ENCODE measurements around the gene RFXAP.

RFXAP gene

DNA sequence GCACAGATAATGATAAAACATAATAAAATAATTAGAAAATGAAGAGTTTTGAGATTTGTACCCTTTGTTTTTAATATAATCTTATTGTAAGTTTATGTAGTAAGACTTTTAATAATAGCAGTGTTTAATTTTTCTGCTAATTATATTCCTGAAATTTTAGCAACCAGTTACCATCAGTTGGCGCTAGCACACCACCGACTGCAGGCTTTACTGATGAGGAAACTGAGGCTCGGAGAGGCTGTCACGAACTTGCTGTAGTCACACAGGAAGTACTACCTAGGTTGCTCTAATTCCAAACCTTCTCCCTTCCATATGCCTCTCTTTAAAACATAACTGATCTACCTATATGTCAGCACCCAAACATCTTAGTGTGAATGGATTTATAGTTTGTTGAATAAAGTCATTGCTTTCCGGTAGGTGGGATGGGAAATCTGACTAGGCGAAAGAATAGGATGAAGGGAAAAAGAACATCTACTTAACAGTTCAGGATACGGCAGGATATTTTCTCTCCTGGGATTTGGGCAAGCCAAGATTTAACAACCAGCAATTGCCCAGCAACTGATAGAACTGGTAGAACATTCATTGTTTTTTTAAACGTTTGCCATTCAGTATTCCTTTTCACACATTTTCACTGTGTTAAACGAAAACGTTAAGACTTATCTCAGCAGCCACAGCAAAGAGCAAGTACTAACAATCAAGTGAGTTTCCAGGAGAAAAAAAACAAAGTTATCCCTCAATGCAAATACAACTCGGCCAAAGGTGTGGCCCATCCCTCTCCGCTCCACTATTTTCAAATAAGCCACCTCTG lies 822 bp upstream of the RFXAP start:
- DNase-seq = no peak

- peak; percentile 34 for DNase-seq
Measured at GRCh38 chr13:36819739-36820090, 693 bp downstream of the RFXAP start.

DNA sequence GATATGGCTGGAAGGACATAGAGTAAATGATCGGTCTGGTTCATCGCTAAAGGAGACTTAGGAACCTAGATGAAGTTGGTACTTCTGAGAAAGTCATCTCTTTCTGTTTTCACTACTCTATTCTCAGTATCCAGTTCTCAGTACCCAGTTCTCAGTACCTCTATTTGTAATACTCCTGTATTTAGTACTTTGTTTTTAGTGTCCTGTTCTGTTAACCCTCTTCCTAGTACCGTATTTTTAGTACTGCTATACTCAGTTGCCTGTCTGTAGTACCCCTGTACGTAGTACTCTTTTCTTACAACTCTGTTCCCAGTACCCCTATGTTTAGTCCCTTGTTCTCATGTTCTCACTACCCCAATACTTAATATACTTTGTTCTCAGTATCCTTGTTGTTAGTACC lies 1.2 kb downstream of the RFXAP start:
- DNase-seq = no peak

GRCh38 chr13:36822785-36823184 lies 3.8 kb downstream of the RFXAP start:
- no peak for DNase-seq

DNA sequence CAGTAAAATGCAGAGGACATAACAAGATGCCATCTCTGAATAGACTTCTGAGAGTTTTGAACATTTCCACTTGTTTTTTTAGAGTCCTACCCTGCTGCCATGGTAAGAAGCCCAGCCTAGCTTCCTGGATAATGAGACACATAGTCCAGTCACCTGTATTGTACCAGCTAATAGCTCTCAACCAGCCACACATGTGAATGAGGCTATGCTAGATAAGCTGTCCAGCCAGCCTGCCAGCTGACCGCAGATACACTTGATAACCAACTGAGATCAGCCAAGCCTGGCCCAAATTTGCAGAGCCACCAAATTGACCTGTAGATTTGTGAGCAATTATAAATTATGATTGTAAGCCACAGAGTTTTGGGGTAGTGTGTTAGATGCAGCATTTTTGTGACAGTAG lies 10.7 kb downstream of the RFXAP start:
- no peak for DNase-seq

- no peak for DNase-seq
Measured at GRCh38 chr13:36831291-36831690, 12.3 kb downstream of the RFXAP start.

DNA sequence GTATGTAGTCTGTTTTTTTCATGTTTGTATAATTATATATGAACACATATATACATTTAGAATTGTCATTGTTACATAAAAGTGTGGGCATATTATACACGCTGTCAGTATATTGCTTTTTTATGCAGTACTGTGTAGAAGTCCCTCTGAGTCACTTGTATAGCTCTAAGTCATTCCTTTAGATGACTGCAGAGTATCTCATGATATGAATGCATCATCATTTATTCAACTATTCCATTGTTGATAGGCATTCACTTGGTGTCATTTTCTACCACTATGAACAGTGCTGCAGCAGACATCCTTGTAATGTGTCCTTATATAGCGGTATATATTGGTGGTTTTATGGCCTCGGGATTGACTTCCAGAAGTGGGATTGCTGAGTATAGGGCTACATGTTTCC lies 15.3 kb downstream of the RFXAP start:
- DNase-seq = no peak

GRCh38 chr13:36837354-36838092 lies 18.5 kb downstream of the RFXAP start:
- DNase-seq = no peak

- DNase-seq = no peak
Measured at GRCh38 chr13:36839281-36839680, 20.3 kb downstream of the RFXAP start.

GRCh38 chr13:36839981-36840380 lies 21.0 kb downstream of the RFXAP start:
- no peak for DNase-seq

GRCh38 chr13:36840718-36841250 lies 21.8 kb downstream of the RFXAP start:
- no peak for DNase-seq

GRCh38 chr13:36841391-36841790 lies 22.4 kb downstream of the RFXAP start:
- no peak for DNase-seq

GRCh38 chr13:36847606-36848005 lies 28.6 kb downstream of the RFXAP start:
- no peak for DNase-seq

- no peak for DNase-seq
Measured at GRCh38 chr13:36848199-36848982, 29.4 kb downstream of the RFXAP start.

DNA sequence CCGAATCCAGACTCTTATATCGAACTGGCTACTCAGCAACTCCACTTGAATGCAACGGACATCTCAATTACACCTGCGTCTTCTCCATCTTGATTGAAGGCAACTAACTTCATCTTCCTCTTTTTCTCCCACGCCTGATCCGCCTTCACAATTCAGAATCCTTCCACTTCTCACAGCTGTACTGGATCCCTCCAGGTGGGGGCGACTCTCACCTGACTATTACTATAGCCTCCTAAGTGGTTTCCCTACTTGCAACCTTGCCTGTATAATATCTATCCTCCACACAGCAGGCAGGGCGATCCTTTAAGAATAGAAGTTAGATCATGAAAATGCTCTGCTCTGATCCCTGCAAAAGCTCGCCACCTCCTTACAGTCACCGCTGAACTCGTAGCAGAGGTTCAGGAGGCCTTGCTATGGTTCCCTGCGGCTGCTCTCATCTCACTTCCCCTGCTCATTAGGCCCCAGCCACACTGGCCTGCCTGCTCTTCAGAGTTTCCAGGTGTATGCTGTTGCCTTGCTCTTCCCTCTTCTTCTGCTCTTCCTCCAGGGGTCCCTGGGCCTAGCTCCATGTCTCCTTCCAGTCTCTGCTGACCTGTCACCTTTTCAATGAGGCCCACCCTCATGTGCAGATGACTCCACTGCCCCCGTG lies 31.9 kb downstream of the RFXAP start:
- DNase-seq = no peak

GRCh38 chr13:36857253-36857652 lies 38.2 kb downstream of the RFXAP start:
- DNase-seq = no peak

DNA sequence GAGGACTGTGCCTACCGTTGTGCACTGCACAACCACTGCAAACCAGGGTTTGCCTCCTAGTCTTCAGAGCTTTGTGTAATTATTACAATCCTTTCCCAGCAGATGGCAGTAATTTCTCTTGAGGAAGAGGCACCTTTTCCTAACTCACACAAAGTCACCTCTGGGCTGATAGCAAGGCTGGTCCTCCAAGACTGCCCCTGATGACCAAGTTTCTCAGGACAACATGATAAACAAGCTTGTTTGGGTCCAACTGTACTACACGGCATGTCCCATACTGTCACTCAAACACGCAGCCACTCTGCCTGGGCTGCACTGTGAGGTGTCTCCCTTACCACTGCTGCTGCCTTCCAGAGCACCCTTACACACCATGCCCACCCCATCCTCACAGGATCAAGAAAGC lies 39.3 kb downstream of the RFXAP start:
- no peak for DNase-seq

GRCh38 chr13:36859259-36859658 lies 40.2 kb downstream of the RFXAP start:
- no peak for DNase-seq

DNA sequence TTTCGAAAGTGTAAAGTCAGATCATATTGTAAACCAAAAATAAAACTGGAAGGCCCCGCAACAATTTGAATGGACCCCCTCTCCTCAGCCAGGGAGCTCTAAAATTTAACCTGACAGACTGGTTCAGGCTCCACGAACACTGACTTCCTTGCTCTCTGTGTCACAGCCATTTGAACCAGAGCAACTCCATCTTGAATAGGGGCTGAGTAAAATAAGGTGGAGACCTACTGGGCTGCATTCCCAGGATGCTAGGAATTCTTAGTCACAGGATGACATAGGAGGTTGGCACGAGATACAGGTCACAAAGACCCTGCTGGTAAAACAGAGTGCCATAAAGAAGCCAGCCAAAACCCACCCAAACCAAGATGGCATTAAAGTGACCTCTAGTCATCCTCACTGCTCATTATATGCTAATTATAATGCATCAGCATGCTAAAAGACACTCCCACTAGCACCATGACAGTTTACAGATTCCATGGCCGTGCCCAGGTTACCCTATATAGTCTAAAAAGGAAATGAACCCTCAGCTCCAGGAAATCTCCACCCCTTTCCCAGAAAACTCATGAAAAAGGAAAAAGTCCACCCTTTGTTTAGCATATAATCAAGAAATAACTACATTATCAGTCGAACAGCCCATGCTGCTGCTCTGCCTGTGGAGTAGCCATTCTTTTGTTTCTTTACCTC lies 43.1 kb downstream of the RFXAP start:
- DNase-seq = no peak

DNA sequence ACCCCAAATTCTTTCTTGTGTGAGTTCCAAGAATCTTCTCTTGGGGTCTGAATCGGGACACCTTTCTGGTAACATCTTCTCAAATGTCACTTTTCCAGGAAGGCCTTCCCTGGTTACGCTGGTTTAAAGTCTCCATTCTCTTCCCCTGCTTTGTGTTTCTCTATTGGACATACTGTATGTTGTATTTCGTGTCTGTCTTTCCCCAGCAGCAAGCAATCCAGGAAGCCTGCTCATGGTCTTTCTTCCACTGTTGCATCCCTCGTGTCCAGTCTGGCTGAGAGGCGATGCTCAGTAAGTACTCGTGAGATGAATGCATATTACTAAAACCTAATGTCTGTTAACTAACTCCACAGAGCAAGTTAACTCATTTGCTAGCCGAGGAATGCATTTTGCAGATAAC lies 43.7 kb downstream of the RFXAP start:
- no peak for DNase-seq

DNA sequence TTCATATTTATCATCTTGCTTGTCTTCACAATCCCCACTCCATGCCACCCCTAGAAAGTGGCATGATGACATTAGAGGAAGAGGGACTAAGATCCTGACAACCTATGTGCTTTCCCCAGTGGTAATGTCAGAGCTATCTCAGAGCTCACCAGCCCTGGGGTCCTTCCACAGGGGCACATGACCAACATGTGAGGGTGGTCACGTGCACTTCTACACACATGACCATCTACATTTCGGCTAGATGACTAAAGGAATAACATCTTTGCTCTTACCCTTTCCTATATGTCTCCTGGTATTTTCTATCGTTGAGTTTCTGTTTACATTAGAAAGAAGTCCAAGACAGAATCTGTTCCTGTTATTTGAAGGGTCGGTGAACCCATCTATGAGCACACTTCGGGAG lies 46.2 kb downstream of the RFXAP start:
- no peak for DNase-seq

DNA sequence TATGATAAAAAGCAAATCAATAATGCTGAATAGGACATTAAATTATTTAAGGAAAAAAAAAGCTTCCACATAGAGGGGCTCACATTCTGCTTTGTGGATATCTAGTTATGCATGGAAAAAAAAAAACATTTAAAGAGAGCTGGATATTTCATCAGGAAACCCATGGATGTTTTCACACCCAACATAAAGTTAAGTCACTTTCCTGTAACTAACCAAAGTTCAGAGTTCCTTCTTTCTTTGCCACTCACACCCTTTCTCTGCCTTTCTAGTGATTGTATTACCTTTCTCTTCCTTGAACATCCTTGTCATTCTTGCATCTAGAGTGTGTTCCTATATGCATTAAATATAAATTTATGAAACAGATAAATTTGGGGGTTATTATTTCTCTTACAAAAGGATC lies 47.2 kb downstream of the RFXAP start:
- no peak for DNase-seq
